Astrocyte (in vitro differentiated cells and primary cell): ENCODE results near the gene IFNLR1.

Source experiments
- CTCF ChIP-seq: IDR thresholded peaks from 2 replicates; pipeline ENCODE4 v1.5.1; 2011; ENCODE audit warnings: low read depth, mild to moderate bottlenecking, inconsistent platforms, low read length, moderate library complexity; ENCODE audit not compliant: insufficient read depth
- EZH2 ChIP-seq: IDR thresholded peaks from 2 replicates; pipeline ENCODE4 v1.6.1; 2012; ENCODE audit warnings: mild to moderate bottlenecking, low read length, inconsistent platforms; ENCODE audit not compliant: insufficient read depth

- TF ChIP-seq CTCF (no peak), EZH2 (no peak)
Measured at GRCh38 chr1:24204116-24204515, 17.0 kb upstream of the IFNLR1 start.
